ENCODE results near the gene GRP. TPM values are rescaled to one million over a fixed set of nuclear protein-coding genes. Genes with fewer than 3 reads are reported as not detected.

Gene GRP
- total and polyA plus RNA-seq, 8 donors: 0.60 to 3.2 (median 1.5) TPM; not detected in 4

DNA sequence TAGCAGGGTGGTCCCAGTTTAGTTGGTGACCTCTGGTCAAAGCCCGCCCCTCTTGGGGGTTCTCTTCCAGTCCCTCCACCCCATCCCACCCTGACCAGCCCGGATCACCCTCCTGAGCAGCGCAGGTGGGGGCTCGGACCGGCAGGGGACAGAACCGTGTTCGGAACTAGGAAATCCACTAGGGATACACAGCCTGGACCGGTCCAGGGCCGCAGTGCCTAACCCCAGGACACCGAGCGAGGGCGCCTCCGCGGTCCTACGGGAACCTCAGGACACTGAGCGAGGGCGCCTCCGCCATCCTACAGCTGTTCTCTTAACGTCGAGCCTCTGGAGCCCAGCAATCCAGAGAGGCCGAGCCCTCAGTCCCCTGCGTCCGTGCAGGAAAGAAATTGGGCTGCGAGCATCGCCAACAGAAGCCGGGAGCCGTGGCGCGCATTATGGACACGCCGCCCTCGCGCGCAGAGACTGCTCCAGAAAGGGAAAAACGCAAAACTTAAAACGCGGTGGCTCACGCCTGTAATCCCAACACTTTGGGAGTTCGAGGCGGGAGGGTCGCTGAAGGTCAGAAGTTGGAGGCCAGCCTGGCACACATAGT, 44.8 kb downstream of the GRP start:
- DNase-seq: no peak
- no peaks in the 10 kb centered on the region for H3K36me3 ChIP-seq
- WGBS, 5 donors: 4 to 9% (median 8%) methylated on average over 33 to 41 of the region's 41 CpGs
- no peak overlapping the region for H3K27ac ChIP-seq
- H3K4me1 ChIP-seq: peaks cover 14 to 44% (median 34%) of the 10 kb centered on the region in 4 donors
- peak overlapping the region in 3 of 4 donors; percentile 30 to 40 (median 31) for H3K4me3 ChIP-seq
- intact Hi-C loops (cut with DNase I; ENCODE audit: low total_unique reads): no loop called here
- peaks cover 21 to 76% (median 69%) of the 10 kb centered on the region in 3 donors for H3K27me3 ChIP-seq
- H3K9me3 ChIP-seq: peaks cover 0 to 11% (median 0%) of the 10 kb centered on the region in 4 donors
- TF ChIP-seq POLR2AphosphoS5 (IDR thresholded peaks at IDR 0.05) (no peak), EP300 (IDR thresholded peaks at IDR 0.05) (no peak), POLR2A (IDR thresholded peaks at IDR 0.05) (no peak)
- TF ChIP-seq, protein P1, sequence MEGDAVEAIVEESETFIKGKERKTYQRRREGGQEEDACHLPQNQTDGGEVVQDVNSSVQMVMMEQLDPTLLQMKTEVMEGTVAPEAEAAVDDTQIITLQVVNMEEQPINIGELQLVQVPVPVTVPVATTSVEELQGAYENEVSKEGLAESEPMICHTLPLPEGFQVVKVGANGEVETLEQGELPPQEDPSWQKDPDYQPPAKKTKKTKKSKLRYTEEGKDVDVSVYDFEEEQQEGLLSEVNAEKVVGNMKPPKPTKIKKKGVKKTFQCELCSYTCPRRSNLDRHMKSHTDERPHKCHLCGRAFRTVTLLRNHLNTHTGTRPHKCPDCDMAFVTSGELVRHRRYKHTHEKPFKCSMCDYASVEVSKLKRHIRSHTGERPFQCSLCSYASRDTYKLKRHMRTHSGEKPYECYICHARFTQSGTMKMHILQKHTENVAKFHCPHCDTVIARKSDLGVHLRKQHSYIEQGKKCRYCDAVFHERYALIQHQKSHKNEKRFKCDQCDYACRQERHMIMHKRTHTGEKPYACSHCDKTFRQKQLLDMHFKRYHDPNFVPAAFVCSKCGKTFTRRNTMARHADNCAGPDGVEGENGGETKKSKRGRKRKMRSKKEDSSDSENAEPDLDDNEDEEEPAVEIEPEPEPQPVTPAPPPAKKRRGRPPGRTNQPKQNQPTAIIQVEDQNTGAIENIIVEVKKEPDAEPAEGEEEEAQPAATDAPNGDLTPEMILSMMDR (IDR thresholded peaks at IDR 0.05): no peak

DNA sequence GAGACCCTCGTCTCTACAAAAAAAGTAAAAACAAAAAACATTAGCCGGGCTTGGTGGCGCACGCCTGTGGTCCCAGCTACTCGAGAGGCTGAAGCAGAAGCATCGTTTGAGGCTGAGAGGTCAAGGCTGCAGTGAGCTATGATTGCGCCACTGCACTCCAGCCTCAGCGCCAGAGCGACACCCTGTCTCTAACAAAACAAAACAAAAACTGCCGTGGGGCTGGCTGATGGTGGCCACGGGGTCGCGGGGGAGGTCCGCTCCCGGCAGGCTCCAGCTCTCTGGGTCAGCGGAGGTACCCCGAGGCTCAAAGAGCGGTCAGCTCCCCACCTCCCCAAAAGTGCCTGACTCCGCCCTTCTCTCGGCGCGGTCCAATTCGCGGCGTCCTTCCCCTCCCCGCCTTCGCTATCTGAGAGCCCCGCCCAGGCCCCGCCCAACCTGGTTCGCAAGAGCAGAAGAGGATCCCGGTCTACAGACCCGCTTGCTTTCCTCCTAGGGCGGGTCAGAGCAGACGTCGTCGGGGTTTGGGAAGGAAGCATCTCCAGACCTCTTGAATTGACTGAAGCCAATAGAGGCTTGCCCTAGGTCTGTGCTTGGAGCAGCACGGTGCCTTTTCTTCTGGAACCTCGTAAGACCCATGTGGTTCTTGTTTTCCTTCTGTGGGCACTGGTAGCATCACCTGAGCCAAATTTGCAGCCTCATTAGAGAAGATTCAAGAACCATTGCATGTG, 45.5 kb downstream of the GRP start:
- peak overlapping the region; percentile 27 to 40 (median 30) for H3K4me3 ChIP-seq
- 5 to 7% (median 6%) methylated on average over 22 to 38 of the region's 38 CpGs for WGBS, 5 donors
- H3K27ac ChIP-seq: no peak overlapping the region
- H3K36me3 ChIP-seq: no peaks in the 10 kb centered on the region
- peaks cover 0 to 11% (median 0%) of the 10 kb centered on the region in 4 donors for H3K9me3 ChIP-seq
- DNase-seq: peak in 1 of 2 donors; percentile 35
- peaks cover 14 to 44% (median 35%) of the 10 kb centered on the region in 4 donors for H3K4me1 ChIP-seq
- TF ChIP-seq EP300 (IDR thresholded peaks at IDR 0.05) (no peak), POLR2A (IDR thresholded peaks at IDR 0.05) (no peak), POLR2AphosphoS5 (IDR thresholded peaks at IDR 0.05) (no peak)
- TF ChIP-seq, protein P1 (IDR thresholded peaks at IDR 0.05): no peak
- intact Hi-C loops (cut with DNase I; ENCODE audit: low total_unique reads): no loop called here
- H3K27me3 ChIP-seq: peaks cover 21 to 82% (median 76%) of the 10 kb centered on the region in 3 donors

DNA sequence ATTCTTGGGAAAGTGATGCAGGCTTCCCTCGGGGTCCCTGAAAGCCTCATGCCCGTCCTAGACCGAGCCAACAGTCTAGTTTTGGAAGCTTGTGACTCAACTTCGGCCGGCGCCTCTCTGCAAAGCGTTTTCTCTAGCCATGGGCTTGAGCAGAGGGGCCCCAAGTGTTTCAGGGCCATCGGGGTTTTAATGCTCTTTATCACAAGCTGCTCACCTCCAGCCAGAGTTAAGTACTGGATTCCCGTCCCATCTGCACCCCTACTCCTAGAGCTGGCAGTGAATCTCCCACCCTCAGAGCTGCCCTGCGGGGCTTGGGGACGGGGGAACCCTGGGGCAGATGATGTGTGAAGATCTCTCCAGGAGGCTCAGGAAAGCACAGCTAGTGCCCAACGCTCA, 46.0 kb downstream of the GRP start:
- TF ChIP-seq POLR2A (IDR thresholded peaks at IDR 0.05) (no peak), EP300 (IDR thresholded peaks at IDR 0.05) (no peak), POLR2AphosphoS5 (IDR thresholded peaks at IDR 0.05) (no peak)
- H3K27ac ChIP-seq: no peak overlapping the region
- DNase-seq: no peak
- intact Hi-C loops (cut with DNase I; ENCODE audit: low total_unique reads): no loop called here
- 7 to 15% (median 9%) methylated on average over 12 of the region's 12 CpGs for WGBS, 5 donors
- H3K9me3 ChIP-seq: peaks cover 0 to 11% (median 0%) of the 10 kb centered on the region in 4 donors
- no peaks in the 10 kb centered on the region for H3K36me3 ChIP-seq
- H3K27me3 ChIP-seq: peaks cover 21 to 88% (median 82%) of the 10 kb centered on the region in 3 donors
- H3K4me1 ChIP-seq: peaks cover 14 to 44% (median 35%) of the 10 kb centered on the region in 4 donors
- no peak overlapping the region for H3K4me3 ChIP-seq

DNA sequence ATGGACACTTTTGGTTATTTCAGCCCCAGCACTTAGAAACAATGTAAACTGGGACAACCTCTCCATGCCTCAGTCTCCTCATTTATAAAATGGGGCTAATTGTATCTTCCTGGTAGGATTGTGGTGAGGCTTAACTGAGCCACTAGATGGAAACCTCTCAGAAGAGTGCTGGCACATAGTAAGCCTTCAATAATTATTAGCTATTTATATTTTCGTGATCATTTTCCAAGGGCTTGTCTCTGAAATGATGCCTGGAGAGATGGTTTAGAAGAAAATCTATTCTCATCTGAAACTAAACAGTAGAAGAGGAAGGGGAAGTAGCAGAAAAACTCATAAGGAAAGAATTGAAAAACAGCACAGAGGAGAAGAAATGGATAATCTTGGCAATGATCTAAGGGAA, 46.5 kb downstream of the GRP start:
- no peak overlapping the region for H3K4me3 ChIP-seq
- no peak for DNase-seq
- 12 to 27% (median 20%) methylated on average over 1 of the region's 1 CpG for WGBS, 5 donors
- peaks cover 21 to 93% (median 87%) of the 10 kb centered on the region in 3 donors for H3K27me3 ChIP-seq
- no peaks in the 10 kb centered on the region for H3K36me3 ChIP-seq
- H3K9me3 ChIP-seq: peaks cover 0 to 11% (median 0%) of the 10 kb centered on the region in 4 donors
- peaks cover 14 to 44% (median 35%) of the 10 kb centered on the region in 4 donors for H3K4me1 ChIP-seq
- intact Hi-C loops (cut with DNase I; ENCODE audit: low total_unique reads): no loop called here
- no peak overlapping the region for H3K27ac ChIP-seq
- TF ChIP-seq EP300 (IDR thresholded peaks at IDR 0.05) (no peak), POLR2AphosphoS5 (IDR thresholded peaks at IDR 0.05) (no peak), POLR2A (IDR thresholded peaks at IDR 0.05) (no peak)
- TF ChIP-seq, protein P1 (IDR thresholded peaks at IDR 0.05): no peak

Data from stomach (tissue), 9 donors.